PC-9 (cell line): ENCODE measurements around the gene IGF2R.

Experiments used
- EZH2 ChIP-seq: fragments of 200-600 bp; sonication (generic); IDR thresholded peaks from 2 replicates; pipeline ENCODE4 v1.8.0; 2017; ENCODE audit warnings: antibody characterized with exemption, low read depth
- TF ChIP-seq, protein P1 (sequence below): fragments of 200-600 bp; sonication (generic); conservative IDR thresholded peaks from 2 replicates; pipeline ENCODE4 v1.6.1; 2017; ENCODE audit warnings: mixed run types, antibody characterized with exemption, mild to moderate bottlenecking, moderate library complexity

DNA sequence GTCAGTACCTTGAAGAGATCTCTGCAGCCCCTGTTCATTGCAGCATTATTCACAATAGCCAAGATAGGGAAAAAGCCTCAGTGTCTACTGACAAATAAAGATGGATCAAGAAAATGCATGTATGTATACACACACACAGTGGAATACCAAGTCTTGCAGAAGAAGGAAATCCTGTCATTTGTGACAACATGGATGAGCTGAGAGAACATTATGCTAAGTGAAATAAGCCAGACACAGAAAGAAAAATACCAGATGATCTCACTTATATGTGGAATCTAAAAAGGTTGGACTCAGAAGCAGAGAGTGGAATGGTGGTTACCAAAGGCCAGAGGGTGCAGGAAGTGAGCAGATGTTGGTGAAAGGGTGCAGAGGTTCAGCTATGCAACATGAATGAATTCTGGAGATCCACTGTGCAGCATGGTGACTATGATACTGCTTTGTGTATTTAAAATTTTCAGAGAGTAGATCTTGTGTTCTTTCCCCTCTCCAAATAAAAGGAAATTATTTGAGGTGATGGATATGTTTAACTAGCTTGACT lies 141.8 kb downstream of the IGF2R start:
- TF ChIP-seq, protein P1, sequence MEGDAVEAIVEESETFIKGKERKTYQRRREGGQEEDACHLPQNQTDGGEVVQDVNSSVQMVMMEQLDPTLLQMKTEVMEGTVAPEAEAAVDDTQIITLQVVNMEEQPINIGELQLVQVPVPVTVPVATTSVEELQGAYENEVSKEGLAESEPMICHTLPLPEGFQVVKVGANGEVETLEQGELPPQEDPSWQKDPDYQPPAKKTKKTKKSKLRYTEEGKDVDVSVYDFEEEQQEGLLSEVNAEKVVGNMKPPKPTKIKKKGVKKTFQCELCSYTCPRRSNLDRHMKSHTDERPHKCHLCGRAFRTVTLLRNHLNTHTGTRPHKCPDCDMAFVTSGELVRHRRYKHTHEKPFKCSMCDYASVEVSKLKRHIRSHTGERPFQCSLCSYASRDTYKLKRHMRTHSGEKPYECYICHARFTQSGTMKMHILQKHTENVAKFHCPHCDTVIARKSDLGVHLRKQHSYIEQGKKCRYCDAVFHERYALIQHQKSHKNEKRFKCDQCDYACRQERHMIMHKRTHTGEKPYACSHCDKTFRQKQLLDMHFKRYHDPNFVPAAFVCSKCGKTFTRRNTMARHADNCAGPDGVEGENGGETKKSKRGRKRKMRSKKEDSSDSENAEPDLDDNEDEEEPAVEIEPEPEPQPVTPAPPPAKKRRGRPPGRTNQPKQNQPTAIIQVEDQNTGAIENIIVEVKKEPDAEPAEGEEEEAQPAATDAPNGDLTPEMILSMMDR = no peak
- no peak for TF ChIP-seq EZH2
